HepG2 (cell line): ENCODE measurements around the gene SLC1A4. TPM values are rescaled to one million over a fixed set of nuclear protein-coding genes. Genes with fewer than 3 reads are reported as not detected.

Experiments used
- ATAC-seq: fragments of 200-7000 bp; cut with Tn5 transposase; 3 replicates; pipeline ENCODE4 v1.9.1; 2020; ENCODE audit warnings: mild to moderate bottlenecking, moderate library complexity
- BruUV-seq: library from RNA; stranded (reverse); fragments of 400-500 nt; replicated peaks from 2 replicates; lab custom pipeline; 2021; lab: Mats Ljungman, UMichigan
- CTCF ChIA-PET: fragments of 300-600 bp; formaldehyde crosslinking; extraction: SDS; loops from one replicate; lab custom pipeline; 2021; ENCODE audit warnings: low total read pairs, inconsistent platforms, low intra/inter-chr PET ratio; lab: Yijun Ruan, JAX
- POLR2A ChIA-PET: fragments of 350-600 bp; sonication (Branson Sonifier 250); formaldehyde crosslinking; loops from one replicate; lab custom pipeline; 2020; ENCODE audit warnings: antibody characterized with exemption, inconsistent platforms; lab: Yijun Ruan, JAX
- DNase-seq: peaks from one replicate; pipeline ENCODE4 v3.0.0-alpha.2; 2015; ENCODE audit warnings: low spot score
- FAIRE-seq: peaks from 3 replicates; lab custom pipeline; 2011; peaks lifted over from hg19 to GRCh38; lab: Jason Lieb, UNC
- H2AFZ ChIP-seq: one replicate; pipeline ENCODE4 v1.6.1; 2011; ENCODE audit warnings: low read length, inconsistent platforms
- H3K27ac ChIP-seq: fragments of 300-600 bp; 3 replicates; pipeline ENCODE4 v1.8.0; 2011; ENCODE audit warnings: mixed run types, mild to moderate bottlenecking, mixed read lengths, low read length, inconsistent platforms; ENCODE audit not compliant: insufficient read depth; ENCODE audit errors: extremely low read length
- H3K27me3 ChIP-seq, 2 experiments: fragments of 200-600 bp in 1 of 2; 2 replicates in 1 of 2; 3 replicates in 1 of 2; pipeline versions ENCODE4 v1.6.0 to v1.8.0; 2011; ENCODE audit warnings: low read length in 2 of 2, mild to moderate bottlenecking in 2 of 2, moderate library complexity in 2 of 2, inconsistent platforms in 1 of 2; ENCODE audit not compliant: insufficient read depth in 2 of 2, control insufficient read depth in 1 of 2
- H3K36me3 ChIP-seq, 2 experiments: fragments of 200-600 bp in 1 of 2; replicated peaks in 1 of 2; 2 replicates in 1 of 2; 3 replicates in 1 of 2; pipeline versions ENCODE4 v1.5.1 to v1.8.0; 2011; ENCODE audit warnings: low read length in 2 of 2, inconsistent platforms in 1 of 2; ENCODE audit not compliant: insufficient read depth in 2 of 2, control insufficient read depth in 1 of 2
- H3K4me1 ChIP-seq: 2 replicates; pipeline ENCODE4 v1.5.1; 2012; ENCODE audit warnings: low read length, inconsistent platforms; ENCODE audit not compliant: insufficient read depth
- H3K4me2 ChIP-seq: 2 replicates; pipeline ENCODE4 v1.6.0; 2011; ENCODE audit warnings: low read depth, low read length, inconsistent platforms
- H3K4me3 ChIP-seq, 3 experiments: fragments of 200-600 bp in 1 of 3; sonication (generic), shearing (Covaris generic) in 1 of 3; replicated peaks in 1 of 3; 2 replicates each; pipeline ENCODE4 v1.5.1; 2011 to 2016; ENCODE audit warnings: low read length in 3 of 3, inconsistent platforms in 2 of 3, low read depth in 2 of 3, mild to moderate bottlenecking in 2 of 3, control low read depth in 1 of 3, mixed read lengths in 1 of 3; ENCODE audit not compliant: insufficient read depth in 1 of 3
- H3K79me2 ChIP-seq: one replicate; pipeline ENCODE4 v1.6.1; 2011; ENCODE audit warnings: low read length, inconsistent platforms; ENCODE audit not compliant: insufficient read depth
- H3K9ac ChIP-seq: 2 replicates; pipeline ENCODE4 v1.6.0; 2011; ENCODE audit warnings: mild to moderate bottlenecking, low read depth, low read length, inconsistent platforms; ENCODE audit not compliant: insufficient read depth
- H3K9me3 ChIP-seq: 2 replicates; pipeline ENCODE4 v1.5.1; 2012; ENCODE audit warnings: mild to moderate bottlenecking, low read length
- H4K20me1 ChIP-seq: 2 replicates; pipeline ENCODE4 v1.6.0; 2011; ENCODE audit warnings: inconsistent platforms, mild to moderate bottlenecking, low read length, moderate library complexity; ENCODE audit not compliant: insufficient read depth
- HIVEP1 ChIP-seq: sonication (generic); formaldehyde crosslinking; IDR thresholded peaks from 2 replicates; pipeline ENCODE4 v1.4.0; 2020; ENCODE audit warnings: mild to moderate bottlenecking, missing genetic modification reagents
- IKZF1 ChIP-seq: fragments of 450-650 bp; IDR thresholded peaks from 2 replicates; pipeline ENCODE4 v1.7.1; 2016
- KLF6 ChIP-seq: IDR thresholded peaks from 2 replicates; pipeline ENCODE4 v1.8.0; 2016; ENCODE audit warnings: missing biosample characterization, missing genetic modification reagents
- NCOA2 ChIP-seq: sonication (generic); formaldehyde crosslinking; IDR thresholded peaks from 2 replicates; pipeline ENCODE4 v1.8.0; 2022; ENCODE audit warnings: inconsistent platforms
- SIX4 ChIP-seq: sonication (generic); formaldehyde crosslinking; IDR thresholded peaks from 2 replicates; pipeline ENCODE4 v1.4.0; 2020; ENCODE audit warnings: missing genetic modification reagents
- ZBTB20 ChIP-seq: sonication (generic); formaldehyde crosslinking; IDR thresholded peaks from 2 replicates; pipeline ENCODE4 v1.8.1; 2023; ENCODE audit warnings: missing genetic modification reagents, low read depth, mild to moderate bottlenecking, borderline replicate concordance
- ZNF44 ChIP-seq: sonication (generic); formaldehyde crosslinking; IDR thresholded peaks from 2 replicates; pipeline ENCODE4 v1.5.1; 2020; ENCODE audit warnings: mild to moderate bottlenecking, missing genetic modification reagents
- ZNF713 ChIP-seq: sonication (generic); formaldehyde crosslinking; IDR thresholded peaks from 2 replicates; pipeline ENCODE4 v1.4.0; 2020; ENCODE audit warnings: mild to moderate bottlenecking, missing genetic modification reagents
- WGBS: methylation state at CpG from one replicate; pipeline ENCODE4 v1.1.6; 2017; ENCODE audit warnings: low lambda C conversion rate; 5-methylcytosine and 5-hydroxymethylcytosine counted together
- in situ Hi-C: cut with HindIII; loops from 2 replicates; pipeline ENCODE4 v1.10.0; 2017; ENCODE audit warnings: low pct_unique_long_range_greater_than_20kb; ENCODE audit not compliant: extremely low pct_ligation_motif_present
- intact Hi-C: fragments of 100-400 bp; cut with micrococcal nuclease; formaldehyde crosslinking; loops from one replicate; pipeline ENCODE4 v1.10.0; 2022; ENCODE audit not compliant: unreplicated experiment
- polyA plus RNA-seq, 8 experiments: library from polyadenylated mRNA; depleted of rRNA in 3 of 8; stranded (reverse) in 7 of 8; unstranded in 1 of 8; fragments of >200 nt; fragmentation: Illumina TruSeq in 4 of 8; extraction: Trizol in 4 of 8; gene quantifications; 2 replicates each; pipeline versions ENCODE4 v1.2.1 to v1.2.3, GENCODE V29; 2011 to 2016; ENCODE audit warnings: low read depth in 4 of 8, missing spikeins in 1 of 8, mixed read lengths in 1 of 8; ENCODE audit not compliant: insufficient read depth in 1 of 8
- total RNA-seq, 5 experiments: library from RNA; depleted of rRNA; stranded (reverse); fragments of >200 nt; fragmentation: Illumina TruSeq; extraction: Trizol; gene quantifications; 2 replicates each; pipeline ENCODE4 v1.2.3, GENCODE V29; 2016; ENCODE audit warnings: low read depth in 1 of 5
- TF ChIP-seq, protein P1 (sequence below): sonication (generic); formaldehyde crosslinking; IDR thresholded peaks from 2 replicates; pipeline ENCODE4 v1.8.1; 2022; ENCODE audit warnings: low read depth, mild to moderate bottlenecking, missing genetic modification reagents

SLC1A4 gene
- total and polyA plus RNA-seq, 2 of the 13 experiments (the other 11 are each of a cell fraction or from before 2014, with no cell fraction given) = 21.0 to 39.6 TPM

DNA sequence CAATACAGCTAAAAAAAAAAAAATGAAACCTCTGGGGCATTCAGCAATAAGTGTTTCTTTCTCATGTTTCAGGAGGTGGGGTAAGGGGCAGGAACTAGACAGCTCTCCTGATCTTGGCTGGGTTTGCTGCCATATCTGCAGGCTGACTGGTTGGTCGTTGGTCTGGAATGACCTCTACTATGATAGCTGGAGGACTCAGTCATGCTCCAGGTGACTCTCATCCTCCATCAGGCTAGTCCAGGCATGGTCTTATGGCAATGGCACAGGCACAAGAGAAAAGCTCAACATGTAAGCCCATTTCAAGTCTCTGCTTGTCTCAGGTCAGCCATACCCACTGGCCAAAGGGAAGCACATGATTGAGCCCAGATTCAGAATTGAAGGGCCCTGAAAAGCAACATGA lies 9.5 kb upstream of the SLC1A4 start:
- intact Hi-C loops = loop anchor here (10.0 kb wide), 1 partner anchor 595 kb away; no protein-coding TSS in a partner anchor
- Histone ChIP-seq H3K9me3 (no peaks in the 10 kb centered on the region), H3K4me1 (peaks cover 72% of the 10 kb centered on the region), H3K4me2 (no peak overlapping the region), H3K9ac (no peak overlapping the region), H3K36me3 (no peaks in the 10 kb centered on the region), H2AFZ (no peak overlapping the region), H3K27ac (no peak overlapping the region), H4K20me1 (no peaks in the 10 kb centered on the region), H3K4me3 (no peak overlapping the region), H3K79me2 (no peaks in the 10 kb centered on the region), H3K27me3 (no peaks in the 10 kb centered on the region)
- TF ChIP-seq, protein P1, sequence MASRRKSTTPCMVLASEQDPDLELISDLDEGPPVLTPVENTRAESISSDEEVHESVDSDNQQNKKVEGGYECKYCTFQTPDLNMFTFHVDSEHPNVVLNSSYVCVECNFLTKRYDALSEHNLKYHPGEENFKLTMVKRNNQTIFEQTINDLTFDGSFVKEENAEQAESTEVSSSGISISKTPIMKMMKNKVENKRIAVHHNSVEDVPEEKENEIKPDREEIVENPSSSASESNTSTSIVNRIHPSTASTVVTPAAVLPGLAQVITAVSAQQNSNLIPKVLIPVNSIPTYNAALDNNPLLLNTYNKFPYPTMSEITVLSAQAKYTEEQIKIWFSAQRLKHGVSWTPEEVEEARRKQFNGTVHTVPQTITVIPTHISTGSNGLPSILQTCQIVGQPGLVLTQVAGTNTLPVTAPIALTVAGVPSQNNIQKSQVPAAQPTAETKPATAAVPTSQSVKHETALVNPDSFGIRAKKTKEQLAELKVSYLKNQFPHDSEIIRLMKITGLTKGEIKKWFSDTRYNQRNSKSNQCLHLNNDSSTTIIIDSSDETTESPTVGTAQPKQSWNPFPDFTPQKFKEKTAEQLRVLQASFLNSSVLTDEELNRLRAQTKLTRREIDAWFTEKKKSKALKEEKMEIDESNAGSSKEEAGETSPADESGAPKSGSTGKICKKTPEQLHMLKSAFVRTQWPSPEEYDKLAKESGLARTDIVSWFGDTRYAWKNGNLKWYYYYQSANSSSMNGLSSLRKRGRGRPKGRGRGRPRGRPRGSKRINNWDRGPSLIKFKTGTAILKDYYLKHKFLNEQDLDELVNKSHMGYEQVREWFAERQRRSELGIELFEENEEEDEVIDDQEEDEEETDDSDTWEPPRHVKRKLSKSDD (CRISPR knock-in tag) = no peak
- TF ChIP-seq NCOA2 (CRISPR knock-in tag) (no peak), SIX4 (CRISPR knock-in tag) (no peak), ZBTB20 (CRISPR knock-in tag) (no peak), ZNF44 (CRISPR knock-in tag) (no peak), HIVEP1 (CRISPR knock-in tag) (no peak), IKZF1 (no peak), ZNF713 (CRISPR knock-in tag) (no peak), KLF6 (CRISPR knock-in tag) (no peak)
- FAIRE-seq (no peak), DNase-seq (no peak), ATAC-seq (no peak)
- in situ Hi-C loops = no loop called here
- ChIA-PET CTCF (no interaction called here), POLR2A (interaction anchor here (1.0 to 2.0 kb wide), 3 partner anchors 8 to 248 kb away, joined by 4 to 13 read pairs (median 4); partner anchors contain the start of gene ACTR2)
- BruUV-seq = no TSS peak
- WGBS = 74% methylated on average over 1 of the region's 1 CpG
